Right kidney (tissue), 9 donors: ENCODE measurements around the gene FRRS1.
A peak's percentile ranks its signal among the peaks of the same experiment; 100 is the strongest.
"Not testable (repeated sequence)": the region's sequence is repeated elsewhere in the genome, so short reads cannot be mapped to it uniquely, and the experiment has no call there.

Experiments used
- DNase-seq: peaks from one replicate; pipeline ENCODE4 v3.0.0-alpha.2; 2016
- long read RNA-seq, 8 donors: transcript quantifications; one replicate each; lab custom pipeline, GENCODE V29; 2026

FRRS1 gene, protein sequence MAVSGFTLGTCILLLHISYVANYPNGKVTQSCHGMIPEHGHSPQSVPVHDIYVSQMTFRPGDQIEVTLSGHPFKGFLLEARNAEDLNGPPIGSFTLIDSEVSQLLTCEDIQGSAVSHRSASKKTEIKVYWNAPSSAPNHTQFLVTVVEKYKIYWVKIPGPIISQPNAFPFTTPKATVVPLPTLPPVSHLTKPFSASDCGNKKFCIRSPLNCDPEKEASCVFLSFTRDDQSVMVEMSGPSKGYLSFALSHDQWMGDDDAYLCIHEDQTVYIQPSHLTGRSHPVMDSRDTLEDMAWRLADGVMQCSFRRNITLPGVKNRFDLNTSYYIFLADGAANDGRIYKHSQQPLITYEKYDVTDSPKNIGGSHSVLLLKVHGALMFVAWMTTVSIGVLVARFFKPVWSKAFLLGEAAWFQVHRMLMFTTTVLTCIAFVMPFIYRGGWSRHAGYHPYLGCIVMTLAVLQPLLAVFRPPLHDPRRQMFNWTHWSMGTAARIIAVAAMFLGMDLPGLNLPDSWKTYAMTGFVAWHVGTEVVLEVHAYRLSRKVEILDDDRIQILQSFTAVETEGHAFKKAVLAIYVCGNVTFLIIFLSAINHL
- long read RNA-seq, donor 1, partial matches to known transcripts = 0 of 1 reads
- long read RNA-seq, donor 1, other reads (novel, unspliced or antisense) = 0 of 1 reads
- long read RNA-seq, donor 2 = 0 reads
- long read RNA-seq, donor 3 = 0 reads
- long read RNA-seq, donor 4 = 0 reads
- long read RNA-seq, donor 5, partial matches to known transcripts = 0 of 1 reads
- long read RNA-seq, donor 5, other reads (novel, unspliced or antisense) = 0 of 1 reads
- long read RNA-seq, donor 6, partial matches to known transcripts = 0 of 1 reads
- long read RNA-seq, donor 6, other reads (novel, unspliced or antisense) = 0 of 1 reads
- long read RNA-seq, donor 7 = 0 reads
- long read RNA-seq, donor 8 = 0 reads

DNA sequence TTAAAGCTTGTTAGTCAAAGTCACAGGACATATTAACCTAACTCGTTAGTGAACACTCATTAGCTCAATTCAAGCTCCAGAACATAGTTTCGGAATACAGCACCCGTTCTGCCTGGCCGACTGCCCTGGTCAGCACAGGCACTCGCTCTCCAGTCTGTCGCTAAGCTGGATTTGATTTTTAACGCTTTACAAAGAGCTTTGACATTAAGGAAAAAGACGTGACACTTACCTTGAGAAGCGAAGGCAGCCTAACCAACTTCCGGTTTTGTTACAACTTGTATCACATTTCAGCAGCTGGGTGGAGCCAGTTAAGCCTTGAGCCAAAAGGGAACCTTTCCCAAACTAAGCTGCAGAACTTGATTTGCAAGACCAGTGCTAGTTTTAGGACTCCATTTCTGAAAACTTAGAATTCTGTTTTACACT is at the start of gene FRRS1:
Gene FRRS1 (minus strand): TSS at position 258 of the 423 bp plus-strand sequence. CDS start 17,867 bp downstream, outside the sequence.
- DNase-seq = peak; percentile 62

DNA sequence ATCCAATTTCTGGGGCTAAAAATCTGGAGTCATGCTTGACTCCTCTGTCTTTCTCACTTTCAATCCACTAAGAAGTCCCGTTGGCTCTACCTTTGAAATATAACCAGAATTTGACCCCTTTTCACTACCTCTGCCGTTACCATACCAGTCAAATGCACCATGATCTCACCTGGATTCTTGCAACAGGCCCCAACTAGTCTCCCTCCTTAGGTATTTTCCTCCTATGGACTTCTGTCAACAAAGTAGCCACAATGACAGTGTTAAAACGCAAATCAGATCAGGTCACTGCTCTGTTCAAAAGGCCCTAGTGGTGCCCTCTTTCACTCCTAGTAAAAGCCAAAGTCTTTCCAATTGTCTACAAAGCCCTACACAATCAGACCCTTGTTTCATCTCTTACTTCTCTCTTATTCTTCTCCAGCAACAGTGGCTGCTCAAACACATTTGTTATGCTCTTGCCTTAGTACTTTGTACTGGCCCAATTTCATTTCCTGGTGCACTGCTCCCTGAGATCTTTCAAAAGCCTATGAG is 48.0 kb upstream of the FRRS1 start:
- no peak for DNase-seq

DNA sequence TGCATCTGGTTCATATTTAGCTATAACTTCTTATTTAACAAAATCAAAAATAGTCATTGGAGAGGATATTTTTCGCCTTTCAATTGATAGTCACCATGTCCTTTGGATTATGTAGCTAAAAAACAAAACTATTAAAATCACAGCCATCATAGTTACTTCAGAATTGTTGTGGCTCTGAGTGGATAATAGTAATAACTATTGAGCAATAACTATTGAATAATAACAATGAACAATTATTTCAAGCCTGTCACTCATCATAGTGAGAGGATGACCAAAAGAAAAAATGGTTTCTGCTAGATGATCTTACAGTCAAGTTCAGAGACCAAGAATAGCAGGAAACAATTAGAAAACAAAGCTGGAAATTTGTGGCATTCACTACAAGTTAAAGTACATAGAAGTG is 45.3 kb upstream of the FRRS1 start:
- DNase-seq = no peak

- no peak for DNase-seq
These were observed 44.6 kb upstream of the FRRS1 start for GRCh38 chr1:99811075-99811474.

DNA sequence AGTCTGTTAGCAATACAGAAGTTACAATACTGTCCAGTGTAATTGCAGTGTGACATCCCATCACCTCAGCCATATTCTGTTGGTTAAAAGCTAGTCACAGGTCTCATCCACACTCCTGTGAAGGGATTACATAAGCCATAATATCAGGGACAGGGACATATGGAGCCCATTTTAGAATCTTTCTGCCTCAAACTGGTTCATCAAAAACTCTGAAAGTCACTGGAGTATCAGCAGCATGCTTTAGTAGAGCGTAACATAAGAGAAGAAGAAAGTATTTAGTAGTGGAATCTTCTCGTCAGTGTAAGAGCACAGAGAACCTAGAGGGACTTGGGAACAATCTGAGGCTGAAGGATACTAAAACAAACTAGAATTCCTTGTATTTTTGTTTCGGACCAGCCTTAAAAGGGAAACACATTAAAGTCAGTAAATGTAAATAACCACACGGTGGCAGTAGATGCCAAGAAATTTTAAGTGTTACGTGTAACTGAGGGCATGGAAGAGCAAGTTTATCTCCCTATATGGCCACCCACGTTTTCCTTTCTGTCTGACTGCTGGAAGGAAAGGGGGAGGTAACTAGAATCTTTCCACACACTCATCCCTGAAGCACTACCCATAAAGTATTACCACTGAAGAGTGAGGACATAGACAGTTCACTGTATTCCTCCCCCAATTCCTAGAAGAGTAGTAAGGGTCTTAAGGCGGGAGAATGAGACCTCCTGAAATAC is 42.1 kb upstream of the FRRS1 start:
- peak; percentile 55 for DNase-seq

DNA sequence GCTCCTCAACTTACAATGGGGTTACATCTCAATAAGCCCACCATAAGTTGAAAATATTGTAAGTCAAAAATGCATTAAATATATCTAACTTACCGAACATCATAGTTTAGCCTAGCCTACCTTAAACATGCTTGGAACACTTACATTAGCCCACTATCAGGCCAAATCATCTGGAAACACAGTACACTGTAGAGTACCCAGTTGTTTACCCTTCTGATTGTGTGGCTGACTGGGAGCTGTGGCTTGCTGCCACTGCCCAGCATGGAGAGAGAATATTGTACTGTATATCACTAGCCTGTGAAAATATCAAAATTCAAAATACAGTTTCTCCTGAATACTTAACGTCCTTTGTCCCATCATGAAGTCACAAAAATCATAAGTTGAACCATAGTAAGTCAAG is 40.4 kb upstream of the FRRS1 start:
- DNase-seq = no peak

GRCh38 chr1:99801584-99801983 is 35.1 kb upstream of the FRRS1 start:
- no peak for DNase-seq

GRCh38 chr1:99793861-99794260 is 27.4 kb upstream of the FRRS1 start:
- DNase-seq = not testable (repeated sequence)

GRCh38 chr1:99789715-99790114 is 23.3 kb upstream of the FRRS1 start:
- DNase-seq = no peak

DNA sequence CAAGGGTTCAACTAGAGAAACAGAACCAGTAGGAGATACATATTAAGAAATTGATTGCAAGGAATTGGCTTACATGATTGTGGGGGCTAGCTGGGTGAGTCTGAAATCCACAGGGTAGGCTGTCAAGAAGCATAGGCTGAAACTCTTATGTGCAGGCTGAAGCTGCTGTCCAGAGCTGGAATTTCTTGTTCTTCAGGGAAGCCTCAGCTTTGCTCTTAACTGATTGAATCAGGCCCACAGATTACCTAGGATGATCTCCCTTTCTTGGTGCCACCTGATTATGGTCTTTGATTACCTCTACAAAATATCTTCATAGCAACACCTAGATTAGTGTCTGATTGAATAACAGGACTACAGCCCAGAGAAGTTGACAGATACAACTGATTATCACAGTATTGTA is 22.5 kb upstream of the FRRS1 start:
- no peak for DNase-seq

GRCh38 chr1:99786751-99787501 is 20.5 kb upstream of the FRRS1 start:
- no peak for DNase-seq

DNA sequence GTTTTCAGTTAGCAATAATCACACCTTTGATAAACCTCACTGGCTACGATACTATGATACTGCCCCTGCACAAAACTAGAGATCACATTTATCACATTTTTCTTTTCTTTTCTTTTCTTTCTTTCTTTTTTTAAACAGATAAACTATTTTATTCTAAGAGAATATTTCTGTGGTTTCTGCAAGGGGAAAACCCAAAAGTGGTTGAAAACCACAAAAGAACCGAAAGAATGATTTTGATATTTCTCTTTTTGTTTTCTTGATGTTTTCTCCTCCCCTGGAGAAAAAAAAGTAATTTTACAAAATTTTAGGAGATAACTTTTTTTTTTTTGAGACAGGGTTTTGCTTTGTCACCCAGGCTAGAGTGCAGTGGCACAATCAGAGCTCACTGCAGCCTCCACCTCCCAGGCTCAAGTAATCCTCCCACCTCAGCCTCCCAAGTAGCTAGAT is 18.4 kb upstream of the FRRS1 start:
- DNase-seq = no peak

DNA sequence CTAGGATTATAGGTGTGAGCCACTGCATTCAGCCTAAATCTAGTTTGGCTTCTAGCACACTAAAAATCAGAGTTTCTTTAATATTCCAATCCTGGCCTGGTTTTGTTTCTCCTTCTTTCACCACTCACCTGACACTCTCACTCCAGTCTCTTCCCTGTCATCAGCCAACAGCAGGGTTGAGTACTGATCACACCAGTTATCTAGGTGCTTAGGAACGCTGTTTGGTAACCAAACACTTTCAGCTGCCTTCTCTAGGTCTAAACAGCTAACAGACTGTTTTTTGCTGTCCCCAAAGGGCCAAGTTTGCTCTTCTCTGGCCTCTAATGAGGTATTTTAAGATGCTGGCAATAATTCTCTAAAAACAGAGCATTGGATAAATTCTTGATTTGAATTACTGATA is 17.7 kb upstream of the FRRS1 start:
- DNase-seq = no peak

- no peak for DNase-seq
These were observed 16.5 kb upstream of the FRRS1 start for GRCh38 chr1:99782920-99783319.

DNA sequence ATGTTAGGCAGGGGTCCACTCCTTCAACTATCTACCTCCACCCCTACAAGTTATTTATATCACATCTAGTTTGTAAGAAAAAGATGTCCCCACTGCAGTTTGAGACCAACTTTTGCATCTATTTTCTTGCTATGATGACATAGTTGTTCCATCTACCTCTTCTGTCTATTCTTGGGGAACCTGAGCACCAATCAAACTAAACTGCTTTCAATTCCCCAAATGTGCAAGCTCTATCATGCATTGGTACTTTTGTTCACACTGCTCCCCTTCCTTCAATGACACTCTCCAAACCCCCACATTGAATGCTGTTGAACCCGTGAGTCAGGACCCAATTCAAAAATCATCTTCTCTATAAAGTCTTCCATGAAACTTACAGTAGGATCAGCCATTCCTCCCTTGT is 16.0 kb upstream of the FRRS1 start:
- no peak for DNase-seq

DNA sequence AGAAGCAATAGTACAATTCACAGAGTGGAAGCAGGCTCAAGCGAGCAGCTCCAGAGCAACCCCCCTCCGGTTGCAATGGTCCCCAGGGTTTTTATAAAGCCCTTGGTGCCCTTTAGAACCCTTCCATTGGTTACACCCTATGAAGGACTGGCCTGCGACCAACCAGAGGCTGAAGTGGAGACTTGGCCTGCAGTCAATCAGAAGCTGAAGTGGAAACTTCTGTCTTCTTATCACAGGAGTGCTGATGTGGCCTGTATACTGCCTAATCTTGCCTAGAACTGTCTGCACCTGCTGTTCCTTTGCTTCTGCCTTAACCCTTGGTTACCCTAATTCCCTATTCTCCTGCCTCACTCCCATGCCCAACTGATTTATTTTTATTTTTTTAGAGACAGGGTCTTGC is 15.4 kb upstream of the FRRS1 start:
- no peak for DNase-seq

GRCh38 chr1:99777752-99778151 is 11.3 kb upstream of the FRRS1 start:
- no peak for DNase-seq

GRCh38 chr1:99776120-99776519 is 9.7 kb upstream of the FRRS1 start:
- DNase-seq = no peak

- DNase-seq = no peak
These were observed 6.4 kb upstream of the FRRS1 start for GRCh38 chr1:99772809-99773208.

- no peak for DNase-seq
These were observed 5.1 kb upstream of the FRRS1 start for GRCh38 chr1:99771513-99771918.

GRCh38 chr1:99768524-99769245 is 2.2 kb upstream of the FRRS1 start:
- DNase-seq = no peak
